Measurements from ENCODE around the gene SH3RF3.

Gene SH3RF3

GRCh38 chr2:109530712-109531111 is 401.7 kb downstream of the SH3RF3 start:
- TF ChIP-seq FOXP2 (optimal IDR thresholded peaks at IDR 0.05; ENCODE audit: borderline replicate concordance, extremely low read depth, extremely low read length, insufficient read depth) (no peak), POLR2AphosphoS5 (IDR thresholded peaks at IDR 0.05; ENCODE audit: low read depth, low read length) (no peak), REST (IDR thresholded peaks at IDR 0.05; ENCODE audit: insufficient read depth in 1 of 2, low read depth in 2 of 2, low read length in 2 of 2) (no peak), TAF1 (IDR thresholded peaks at IDR 0.05; ENCODE audit: borderline replicate concordance, insufficient read depth, low read length) (no peak), SIN3A (IDR thresholded peaks at IDR 0.05; ENCODE audit: borderline replicate concordance, insufficient read depth, low read length) (no peak)

GRCh38 chr2:109531221-109531620 is 402.2 kb downstream of the SH3RF3 start:
- TF ChIP-seq POLR2AphosphoS5 (IDR thresholded peaks at IDR 0.05; ENCODE audit: low read depth, low read length): no peak
- no peak for TF ChIP-seq TAF1 (IDR thresholded peaks at IDR 0.05; ENCODE audit: borderline replicate concordance, insufficient read depth, low read length)
- no peak for TF ChIP-seq SIN3A (IDR thresholded peaks at IDR 0.05; ENCODE audit: borderline replicate concordance, insufficient read depth, low read length)
- no peak for TF ChIP-seq REST (IDR thresholded peaks at IDR 0.05; ENCODE audit: insufficient read depth in 1 of 2, low read depth in 2 of 2, low read length in 2 of 2)
- no peak for TF ChIP-seq FOXP2 (optimal IDR thresholded peaks at IDR 0.05; ENCODE audit: borderline replicate concordance, extremely low read depth, extremely low read length, insufficient read depth)

GRCh38 chr2:109531896-109532727 is 403.1 kb downstream of the SH3RF3 start:
- TF ChIP-seq FOXP2 (optimal IDR thresholded peaks at IDR 0.05; ENCODE audit: borderline replicate concordance, extremely low read depth, extremely low read length, insufficient read depth): no peak
- TF ChIP-seq REST (IDR thresholded peaks at IDR 0.05; ENCODE audit: insufficient read depth in 1 of 2, low read depth in 2 of 2, low read length in 2 of 2): no peak
- no peak for TF ChIP-seq SIN3A (IDR thresholded peaks at IDR 0.05; ENCODE audit: borderline replicate concordance, insufficient read depth, low read length)
- TF ChIP-seq TAF1 (IDR thresholded peaks at IDR 0.05; ENCODE audit: borderline replicate concordance, insufficient read depth, low read length): no peak
- TF ChIP-seq POLR2AphosphoS5 (IDR thresholded peaks at IDR 0.05; ENCODE audit: low read depth, low read length): no peak

GRCh38 chr2:109532728-109533076 is 403.7 kb downstream of the SH3RF3 start:
- TF ChIP-seq TAF1 (IDR thresholded peaks at IDR 0.05; ENCODE audit: borderline replicate concordance, insufficient read depth, low read length) (no peak), FOXP2 (optimal IDR thresholded peaks at IDR 0.05; ENCODE audit: borderline replicate concordance, extremely low read depth, extremely low read length, insufficient read depth) (no peak), POLR2AphosphoS5 (IDR thresholded peaks at IDR 0.05; ENCODE audit: low read depth, low read length) (no peak), SIN3A (IDR thresholded peaks at IDR 0.05; ENCODE audit: borderline replicate concordance, insufficient read depth, low read length) (no peak), REST (IDR thresholded peaks at IDR 0.05; ENCODE audit: insufficient read depth in 1 of 2, low read depth in 2 of 2, low read length in 2 of 2) (no peak)
